GM23248 (cell line): ENCODE results near the gene RTN3.

Source experiments
- EZH2 ChIP-seq: fragments of 200-600 bp; sonication (generic); IDR thresholded peaks from 2 replicates; pipeline ENCODE4 v1.6.1; 2018; ENCODE audit warnings: antibody characterized with exemption, mild to moderate bottlenecking; ENCODE audit not compliant: insufficient read depth, poor library complexity, severe bottlenecking
- EZH2phosphoT487 ChIP-seq: fragments of 200-600 bp; sonication (generic); IDR thresholded peaks from 2 replicates; pipeline ENCODE4 v1.6.1; 2018; ENCODE audit warnings: antibody characterized with exemption, moderate library complexity, mild to moderate bottlenecking, low read depth; ENCODE audit not compliant: insufficient read depth

GRCh38 chr11:63775191-63775590, 93.9 kb downstream of the RTN3 start:
- no peak for TF ChIP-seq EZH2phosphoT487
- TF ChIP-seq EZH2 = no peak
